HG03066 (cell line): Measurements from ENCODE around the gene ANKRD44.
"Not testable (repeated sequence)": the region's sequence is repeated elsewhere in the genome, so short reads cannot be mapped to it uniquely, and the experiment has no call there.

Source experiments
- ATAC-seq: cut with Tn5 transposase; IDR thresholded peaks from one replicate; pipeline ENCODE4 v1.9.1; 2021; ENCODE audit warnings: low read depth; ENCODE audit not compliant: unreplicated experiment

The ANKRD44 gene

GRCh38 chr2:197310271-197310985 is at the start of gene ANKRD44:
Gene ANKRD44 (minus strand): TSS chr2:197310780. CDS start chr2:197310604, 176 bp downstream.
- peak; percentile 65 for ATAC-seq

GRCh38 chr2:197359859-197360258 is 49.3 kb upstream of the ANKRD44 start:
- ATAC-seq = no peak

GRCh38 chr2:197358931-197359330 is 48.4 kb upstream of the ANKRD44 start:
- no peak for ATAC-seq

GRCh38 chr2:197357986-197358385 is 47.4 kb upstream of the ANKRD44 start:
- ATAC-seq = no peak

GRCh38 chr2:197356136-197356535 is 45.6 kb upstream of the ANKRD44 start:
- no peak for ATAC-seq

- ATAC-seq = no peak
These were observed 43.6 kb upstream of the ANKRD44 start for GRCh38 chr2:197354169-197354558.

GRCh38 chr2:197353393-197354168 is 43.0 kb upstream of the ANKRD44 start:
- no peak for ATAC-seq

GRCh38 chr2:197349699-197350098 is 39.1 kb upstream of the ANKRD44 start:
- ATAC-seq = no peak

GRCh38 chr2:197348721-197349360 is 38.3 kb upstream of the ANKRD44 start:
- ATAC-seq = no peak

- no peak for ATAC-seq
These were observed 35.3 kb upstream of the ANKRD44 start for GRCh38 chr2:197345846-197346370.

- ATAC-seq = not testable (repeated sequence)
These were observed 33.4 kb upstream of the ANKRD44 start for GRCh38 chr2:197343968-197344367.

GRCh38 chr2:197340591-197340990 is 30.0 kb upstream of the ANKRD44 start:
- ATAC-seq = no peak

- no peak for ATAC-seq
These were observed 29.1 kb upstream of the ANKRD44 start for GRCh38 chr2:197339496-197340220.

- no peak for ATAC-seq
These were observed 28.4 kb upstream of the ANKRD44 start for GRCh38 chr2:197339016-197339415.

GRCh38 chr2:197332641-197333040 is 22.1 kb upstream of the ANKRD44 start:
- no peak for ATAC-seq

- no peak for ATAC-seq
These were observed 17.9 kb upstream of the ANKRD44 start for GRCh38 chr2:197328461-197328860.

GRCh38 chr2:197327472-197328098 is 17.0 kb upstream of the ANKRD44 start:
- ATAC-seq = no peak

GRCh38 chr2:197327073-197327471 is 16.5 kb upstream of the ANKRD44 start:
- ATAC-seq = no peak

GRCh38 chr2:197324801-197325200 is 14.2 kb upstream of the ANKRD44 start:
- ATAC-seq = peak; percentile 86
